Breast epithelium (tissue), 3 donors: ENCODE results near the gene CBR3.

Experiments used
- CTCF ChIP-seq, 3 donors: fragments of 450-650 bp; IDR thresholded peaks; one replicate each; pipeline ENCODE4 v1.5.1; 2016 to 2017; ENCODE audit warnings: antibody characterized with exemption in 3 of 3, mild to moderate bottlenecking in 3 of 3, moderate library complexity in 3 of 3
- POLR2A ChIP-seq: fragments of 450-650 bp; IDR thresholded peaks from one replicate; pipeline ENCODE4 v1.6.1; 2016; ENCODE audit warnings: antibody characterized with exemption, mild to moderate bottlenecking, moderate library complexity

GRCh38 chr21:36122977-36123376 is 11.9 kb upstream of the CBR3 start:
- TF ChIP-seq CTCF (IDR thresholded peaks at IDR 0.05), result peak in 1 of 3 donors; percentile 14
- TF ChIP-seq POLR2A, result no peak
